ENCODE results near the gene EEF1AKMT2.

The EEF1AKMT2 gene

DNA sequence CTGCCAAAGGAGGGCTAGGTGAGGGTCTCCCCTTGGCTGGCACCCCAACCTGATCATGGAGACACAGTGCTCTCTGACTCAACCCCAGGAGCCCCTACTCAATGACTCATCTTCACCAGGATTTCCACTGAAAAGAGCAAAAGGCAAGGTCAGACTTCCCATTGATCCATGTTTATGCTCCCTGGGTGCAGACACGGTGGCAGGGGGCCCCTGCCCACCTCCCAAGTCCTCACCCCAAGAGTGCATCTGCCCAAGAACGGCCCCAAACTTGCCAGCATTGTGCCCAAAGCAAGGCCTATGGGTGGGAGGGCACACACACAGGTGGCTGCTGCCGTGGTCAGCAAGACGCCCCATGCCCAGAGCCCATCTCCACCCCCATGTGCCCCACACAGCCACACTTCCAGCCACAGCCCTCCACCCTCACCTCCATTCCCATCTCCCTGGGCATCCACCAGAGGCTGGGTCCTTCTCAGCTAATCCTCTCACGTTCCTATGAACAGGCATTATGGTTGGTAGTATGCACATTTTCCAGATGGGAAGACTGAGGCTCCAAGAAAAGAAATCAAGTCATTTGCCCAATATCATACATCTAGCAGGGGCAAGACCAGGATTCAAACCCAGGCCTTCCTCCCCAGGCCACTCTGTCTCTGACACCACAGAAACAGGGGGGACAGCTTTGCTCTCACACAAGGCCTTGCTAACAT is 78.8 kb downstream of the EEF1AKMT2 start:
- no peak overlapping the region for H3K4me2 ChIP-seq (ENCODE audit: low read depth, low read length)
- no peak overlapping the region for H3K27ac ChIP-seq (ENCODE audit: low read length)
- no peak overlapping the region for H3K4me3 ChIP-seq (ENCODE audit: low read length)
- H4K20me1 ChIP-seq (ENCODE audit: insufficient read depth, low read length), result no peaks in the 10 kb centered on the region
- DNase-seq, result no peak
- H3K79me2 ChIP-seq (ENCODE audit: low read length), result peaks cover 76% of the 10 kb centered on the region
- no peaks in the 10 kb centered on the region for H3K4me1 ChIP-seq (ENCODE audit: low read length)
- TF ChIP-seq CTCF (IDR thresholded peaks at IDR 0.05; ENCODE audit: low read length), result no peak
- TF ChIP-seq EZH2 (optimal IDR thresholded peaks at IDR 0.05; ENCODE audit: low read depth, low read length), result no peak
- no peak for TF ChIP-seq EZH2phosphoT487 (IDR thresholded peaks at IDR 0.05; ENCODE audit: low read length)
- no peak overlapping the region for H3K9ac ChIP-seq (ENCODE audit: low read length)
- no peaks in the 10 kb centered on the region for H3K9me2 ChIP-seq (replicated peaks; ENCODE audit: insufficient read depth, low read length)
- H3F3A ChIP-seq (ENCODE audit: insufficient read depth, low read length), result no peaks in the 10 kb centered on the region
- H3K9me3 ChIP-seq (replicated peaks; ENCODE audit: insufficient read depth, low read length), result no peaks in the 10 kb centered on the region
- H3K36me3 ChIP-seq (replicated peaks; ENCODE audit: insufficient read depth, low read length), result no peaks in the 10 kb centered on the region
- H2AFZ ChIP-seq (ENCODE audit: low read length), result no peak overlapping the region
- no peaks in the 10 kb centered on the region for H3K27me3 ChIP-seq (replicated peaks; ENCODE audit: insufficient read depth, low read length)

DNA sequence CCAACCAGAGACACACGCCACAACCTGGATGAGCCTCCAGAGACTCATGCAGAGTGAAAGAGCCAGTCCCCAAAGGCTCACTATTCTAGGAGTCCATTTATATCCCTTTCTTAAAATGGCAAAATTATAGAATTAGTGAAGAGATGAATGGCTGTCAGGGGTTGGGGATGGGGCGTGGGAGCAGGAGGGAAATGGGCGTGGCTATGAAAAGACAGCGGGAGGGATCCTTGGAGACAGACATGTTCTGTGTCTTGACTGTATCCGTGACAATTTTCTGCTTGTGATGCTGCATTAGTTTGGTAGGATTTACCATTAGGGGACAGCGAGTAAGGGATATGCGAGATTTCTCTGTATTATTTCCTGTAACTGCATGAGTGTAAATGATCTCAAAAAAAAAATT is 80.5 kb downstream of the EEF1AKMT2 start:
- Histone ChIP-seq H3K36me3 (replicated peaks; ENCODE audit: insufficient read depth, low read length) (no peaks in the 10 kb centered on the region), H3K4me2 (ENCODE audit: low read depth, low read length) (no peak overlapping the region), H3F3A (ENCODE audit: insufficient read depth, low read length) (no peaks in the 10 kb centered on the region), H3K4me3 (ENCODE audit: low read length) (no peak overlapping the region), H3K9ac (ENCODE audit: low read length) (no peak overlapping the region), H3K27me3 (replicated peaks; ENCODE audit: insufficient read depth, low read length) (no peaks in the 10 kb centered on the region), H3K9me3 (replicated peaks; ENCODE audit: insufficient read depth, low read length) (no peaks in the 10 kb centered on the region), H3K79me2 (ENCODE audit: low read length) (peaks cover 65% of the 10 kb centered on the region), H3K9me2 (replicated peaks; ENCODE audit: insufficient read depth, low read length) (no peaks in the 10 kb centered on the region), H4K20me1 (ENCODE audit: insufficient read depth, low read length) (no peaks in the 10 kb centered on the region), H3K4me1 (ENCODE audit: low read length) (no peaks in the 10 kb centered on the region), H2AFZ (ENCODE audit: low read length) (no peak overlapping the region), H3K27ac (ENCODE audit: low read length) (no peak overlapping the region)
- no peak for TF ChIP-seq EZH2phosphoT487 (IDR thresholded peaks at IDR 0.05; ENCODE audit: low read length)
- no peak for TF ChIP-seq CTCF (IDR thresholded peaks at IDR 0.05; ENCODE audit: low read length)
- TF ChIP-seq EZH2 (optimal IDR thresholded peaks at IDR 0.05; ENCODE audit: low read depth, low read length), result no peak
- no peak for DNase-seq

- H3K9me3 ChIP-seq (replicated peaks; ENCODE audit: insufficient read depth, low read length), result no peaks in the 10 kb centered on the region
- TF ChIP-seq EZH2phosphoT487 (IDR thresholded peaks at IDR 0.05; ENCODE audit: low read length) (no peak), EZH2 (optimal IDR thresholded peaks at IDR 0.05; ENCODE audit: low read depth, low read length) (no peak), CTCF (IDR thresholded peaks at IDR 0.05; ENCODE audit: low read length) (no peak)
- no peak overlapping the region for H3K9ac ChIP-seq (ENCODE audit: low read length)
- H3F3A ChIP-seq (ENCODE audit: insufficient read depth, low read length), result no peaks in the 10 kb centered on the region
- H3K4me1 ChIP-seq (ENCODE audit: low read length), result no peaks in the 10 kb centered on the region
- no peak overlapping the region for H3K27ac ChIP-seq (ENCODE audit: low read length)
- no peaks in the 10 kb centered on the region for H3K27me3 ChIP-seq (replicated peaks; ENCODE audit: insufficient read depth, low read length)
- no peaks in the 10 kb centered on the region for H3K9me2 ChIP-seq (replicated peaks; ENCODE audit: insufficient read depth, low read length)
- H4K20me1 ChIP-seq (ENCODE audit: insufficient read depth, low read length), result no peaks in the 10 kb centered on the region
- H3K79me2 ChIP-seq (ENCODE audit: low read length), result peaks cover 57% of the 10 kb centered on the region
- no peak for DNase-seq
- no peak overlapping the region for H2AFZ ChIP-seq (ENCODE audit: low read length)
- no peak overlapping the region for H3K4me3 ChIP-seq (ENCODE audit: low read length)
- H3K4me2 ChIP-seq (ENCODE audit: low read depth, low read length), result no peak overlapping the region
- no peaks in the 10 kb centered on the region for H3K36me3 ChIP-seq (replicated peaks; ENCODE audit: insufficient read depth, low read length)
These were observed 81.3 kb downstream of the EEF1AKMT2 start for GRCh38 chr10:124710266-124710881.

Data from MM.1S (cell line).